GM23338 (cell line): Measurements from ENCODE around the gene MED13L. TPM values are rescaled to one million over a fixed set of nuclear protein-coding genes. Genes with fewer than 3 reads are reported as not detected.

Source experiments
- ATAC-seq: fragments of 200-7000 bp; cut with Tn5 transposase; 3 replicates; pipeline ENCODE4 v1.9.1; 2020
- DNase-seq: peaks from one replicate; pipeline ENCODE4 v3.0.0-alpha.2; 2015; ENCODE audit warnings: low spot score
- H2AFZ ChIP-seq: fragments of 200-600 bp; sonication (generic); 2 replicates; pipeline ENCODE4 v1.8.0; 2016; ENCODE audit warnings: antibody characterized with exemption, mild to moderate bottlenecking, moderate library complexity
- H3F3A ChIP-seq: fragments of 200-600 bp; sonication (generic); replicated peaks from 2 replicates; pipeline ENCODE4 v1.8.0; 2017; ENCODE audit warnings: antibody characterized with exemption, mixed run types, low read depth
- H3K27ac ChIP-seq: fragments of 200-600 bp; sonication (generic); 2 replicates; pipeline ENCODE4 v1.6.1; 2016; ENCODE audit warnings: low read depth
- H3K27me3 ChIP-seq: fragments of 200-600 bp; sonication (generic); 2 replicates; pipeline ENCODE4 v1.8.0; 2016; ENCODE audit warnings: mild to moderate bottlenecking, mixed run types, moderate library complexity; ENCODE audit not compliant: insufficient read depth
- H3K36me3 ChIP-seq: fragments of 200-600 bp; sonication (generic); 2 replicates; pipeline ENCODE4 v1.8.0; 2016; ENCODE audit warnings: mild to moderate bottlenecking; ENCODE audit not compliant: insufficient read depth
- H3K4me1 ChIP-seq: fragments of 200-600 bp; sonication (generic); 2 replicates; pipeline ENCODE4 v1.8.0; 2016; ENCODE audit warnings: mild to moderate bottlenecking, moderate library complexity; ENCODE audit not compliant: insufficient read depth
- H3K4me2 ChIP-seq: fragments of 200-600 bp; sonication (generic); 2 replicates; pipeline ENCODE4 v1.7.1; 2017; ENCODE audit warnings: mixed run types
- H3K4me3 ChIP-seq: fragments of 200-600 bp; sonication (generic); 2 replicates; pipeline ENCODE4 v1.6.1; 2016; ENCODE audit warnings: mixed run types
- H3K79me2 ChIP-seq: fragments of 200-600 bp; sonication (generic); replicated peaks from 2 replicates; pipeline ENCODE4 v1.8.0; 2017; ENCODE audit warnings: mild to moderate bottlenecking; ENCODE audit not compliant: insufficient read depth
- H3K9me2 ChIP-seq: fragments of 200-600 bp; sonication (generic); 2 replicates; pipeline ENCODE4 v1.8.0; 2017; ENCODE audit not compliant: insufficient read depth
- H4K20me1 ChIP-seq: fragments of 200-600 bp; sonication (generic); replicated peaks from 2 replicates; pipeline ENCODE4 v1.8.0; 2017; ENCODE audit warnings: mild to moderate bottlenecking; ENCODE audit not compliant: insufficient read depth
- H3K27ac Mint-ChIP-seq: 2 replicates; pipeline ENCODE4 v1.8.0; 2020; ENCODE audit warnings: inconsistent platforms, mild to moderate bottlenecking, moderate library complexity, mixed read lengths
- H3K27me3 Mint-ChIP-seq: 3 replicates; pipeline ENCODE4 v1.8.0; 2022; ENCODE audit warnings: low read depth, mild to moderate bottlenecking, moderate library complexity, mixed read lengths, inconsistent platforms; ENCODE audit not compliant: insufficient read depth, poor library complexity
- H3K36me3 Mint-ChIP-seq: 3 replicates; pipeline ENCODE4 v1.8.0; 2021; ENCODE audit warnings: low read depth, mild to moderate bottlenecking, inconsistent platforms, moderate library complexity, mixed read lengths
- H3K4me1 Mint-ChIP-seq: 3 replicates; pipeline ENCODE4 v1.8.0; 2020; ENCODE audit warnings: mild to moderate bottlenecking, inconsistent platforms, mixed read lengths
- H3K4me3 Mint-ChIP-seq: 3 replicates; pipeline ENCODE4 v1.8.0; 2021; ENCODE audit warnings: moderate library complexity, mild to moderate bottlenecking, inconsistent platforms, mixed read lengths
- H3K9me3 Mint-ChIP-seq: 3 replicates; pipeline ENCODE4 v1.8.0; 2020; ENCODE audit warnings: moderate library complexity, mild to moderate bottlenecking, inconsistent platforms, mixed read lengths
- EZH2phosphoT487 ChIP-seq: fragments of 200-600 bp; sonication (generic); IDR thresholded peaks from one replicate; pipeline ENCODE4 v1.8.1; 2018; ENCODE audit warnings: antibody characterized with exemption; ENCODE audit not compliant: unreplicated experiment
- JUNB ChIP-seq: IDR thresholded peaks from one replicate; pipeline ENCODE4 v1.6.1; 2016; ENCODE audit warnings: antibody characterized with exemption; ENCODE audit not compliant: unreplicated experiment
- polyA plus RNA-seq: library from polyadenylated mRNA; unstranded; fragments of >200 nt; fragmentation: Nextera tagmentation; extraction: Ambion mirVana; gene quantifications from 2 replicates; pipeline ENCODE4 v1.2.1, GENCODE V29; 2016
- total RNA-seq: library from RNA; depleted of rRNA; stranded (reverse); fragments of >200 nt; shearing (Covaris generic); gene quantifications from 2 replicates; pipeline ENCODE4 v1.2.3, GENCODE V29; 2014
- TF ChIP-seq, protein P1 (sequence below): fragments of 250-450 bp; sonication (Bioruptor Pico); IDR thresholded peaks from 2 replicates; pipeline ENCODE4 v1.5.0; 2020; ENCODE audit warnings: mild to moderate bottlenecking, moderate library complexity
- TF ChIP-seq, protein P2 (sequence below), 2 experiments: fragments of 200-600 bp in 1 of 2; sonication (generic) in 1 of 2; conservative IDR thresholded peaks; 2 replicates each; pipeline versions ENCODE4 v1.5.1 to v1.6.1; 2016 to 2017; ENCODE audit warnings: antibody characterized with exemption in 2 of 2, low read depth in 2 of 2, mild to moderate bottlenecking in 2 of 2, moderate library complexity in 1 of 2

Gene MED13L
- total and polyA plus RNA-seq, 2 experiments from 2014 or later: 20.9 to 73.6 TPM

DNA sequence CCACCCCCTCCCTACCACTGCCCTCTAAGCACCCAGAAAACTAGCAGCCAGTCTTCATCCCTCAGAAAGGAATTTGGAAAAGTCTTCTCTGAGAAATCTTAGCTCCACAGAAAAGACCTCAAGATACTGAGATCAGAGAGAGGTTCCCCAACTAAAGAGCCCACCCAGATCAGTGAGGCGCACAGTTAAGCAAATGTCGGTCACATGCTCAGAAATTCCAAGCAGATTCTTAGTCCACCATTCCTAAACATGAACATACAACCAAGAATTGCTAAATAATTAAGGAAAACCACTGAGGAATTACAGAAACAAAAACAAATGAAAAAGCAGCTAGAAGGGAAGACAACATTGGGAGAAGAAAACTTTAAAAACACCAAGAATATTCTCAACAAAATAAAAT, 32.3 kb downstream of the MED13L start (continued):
- TF ChIP-seq, protein P1, sequence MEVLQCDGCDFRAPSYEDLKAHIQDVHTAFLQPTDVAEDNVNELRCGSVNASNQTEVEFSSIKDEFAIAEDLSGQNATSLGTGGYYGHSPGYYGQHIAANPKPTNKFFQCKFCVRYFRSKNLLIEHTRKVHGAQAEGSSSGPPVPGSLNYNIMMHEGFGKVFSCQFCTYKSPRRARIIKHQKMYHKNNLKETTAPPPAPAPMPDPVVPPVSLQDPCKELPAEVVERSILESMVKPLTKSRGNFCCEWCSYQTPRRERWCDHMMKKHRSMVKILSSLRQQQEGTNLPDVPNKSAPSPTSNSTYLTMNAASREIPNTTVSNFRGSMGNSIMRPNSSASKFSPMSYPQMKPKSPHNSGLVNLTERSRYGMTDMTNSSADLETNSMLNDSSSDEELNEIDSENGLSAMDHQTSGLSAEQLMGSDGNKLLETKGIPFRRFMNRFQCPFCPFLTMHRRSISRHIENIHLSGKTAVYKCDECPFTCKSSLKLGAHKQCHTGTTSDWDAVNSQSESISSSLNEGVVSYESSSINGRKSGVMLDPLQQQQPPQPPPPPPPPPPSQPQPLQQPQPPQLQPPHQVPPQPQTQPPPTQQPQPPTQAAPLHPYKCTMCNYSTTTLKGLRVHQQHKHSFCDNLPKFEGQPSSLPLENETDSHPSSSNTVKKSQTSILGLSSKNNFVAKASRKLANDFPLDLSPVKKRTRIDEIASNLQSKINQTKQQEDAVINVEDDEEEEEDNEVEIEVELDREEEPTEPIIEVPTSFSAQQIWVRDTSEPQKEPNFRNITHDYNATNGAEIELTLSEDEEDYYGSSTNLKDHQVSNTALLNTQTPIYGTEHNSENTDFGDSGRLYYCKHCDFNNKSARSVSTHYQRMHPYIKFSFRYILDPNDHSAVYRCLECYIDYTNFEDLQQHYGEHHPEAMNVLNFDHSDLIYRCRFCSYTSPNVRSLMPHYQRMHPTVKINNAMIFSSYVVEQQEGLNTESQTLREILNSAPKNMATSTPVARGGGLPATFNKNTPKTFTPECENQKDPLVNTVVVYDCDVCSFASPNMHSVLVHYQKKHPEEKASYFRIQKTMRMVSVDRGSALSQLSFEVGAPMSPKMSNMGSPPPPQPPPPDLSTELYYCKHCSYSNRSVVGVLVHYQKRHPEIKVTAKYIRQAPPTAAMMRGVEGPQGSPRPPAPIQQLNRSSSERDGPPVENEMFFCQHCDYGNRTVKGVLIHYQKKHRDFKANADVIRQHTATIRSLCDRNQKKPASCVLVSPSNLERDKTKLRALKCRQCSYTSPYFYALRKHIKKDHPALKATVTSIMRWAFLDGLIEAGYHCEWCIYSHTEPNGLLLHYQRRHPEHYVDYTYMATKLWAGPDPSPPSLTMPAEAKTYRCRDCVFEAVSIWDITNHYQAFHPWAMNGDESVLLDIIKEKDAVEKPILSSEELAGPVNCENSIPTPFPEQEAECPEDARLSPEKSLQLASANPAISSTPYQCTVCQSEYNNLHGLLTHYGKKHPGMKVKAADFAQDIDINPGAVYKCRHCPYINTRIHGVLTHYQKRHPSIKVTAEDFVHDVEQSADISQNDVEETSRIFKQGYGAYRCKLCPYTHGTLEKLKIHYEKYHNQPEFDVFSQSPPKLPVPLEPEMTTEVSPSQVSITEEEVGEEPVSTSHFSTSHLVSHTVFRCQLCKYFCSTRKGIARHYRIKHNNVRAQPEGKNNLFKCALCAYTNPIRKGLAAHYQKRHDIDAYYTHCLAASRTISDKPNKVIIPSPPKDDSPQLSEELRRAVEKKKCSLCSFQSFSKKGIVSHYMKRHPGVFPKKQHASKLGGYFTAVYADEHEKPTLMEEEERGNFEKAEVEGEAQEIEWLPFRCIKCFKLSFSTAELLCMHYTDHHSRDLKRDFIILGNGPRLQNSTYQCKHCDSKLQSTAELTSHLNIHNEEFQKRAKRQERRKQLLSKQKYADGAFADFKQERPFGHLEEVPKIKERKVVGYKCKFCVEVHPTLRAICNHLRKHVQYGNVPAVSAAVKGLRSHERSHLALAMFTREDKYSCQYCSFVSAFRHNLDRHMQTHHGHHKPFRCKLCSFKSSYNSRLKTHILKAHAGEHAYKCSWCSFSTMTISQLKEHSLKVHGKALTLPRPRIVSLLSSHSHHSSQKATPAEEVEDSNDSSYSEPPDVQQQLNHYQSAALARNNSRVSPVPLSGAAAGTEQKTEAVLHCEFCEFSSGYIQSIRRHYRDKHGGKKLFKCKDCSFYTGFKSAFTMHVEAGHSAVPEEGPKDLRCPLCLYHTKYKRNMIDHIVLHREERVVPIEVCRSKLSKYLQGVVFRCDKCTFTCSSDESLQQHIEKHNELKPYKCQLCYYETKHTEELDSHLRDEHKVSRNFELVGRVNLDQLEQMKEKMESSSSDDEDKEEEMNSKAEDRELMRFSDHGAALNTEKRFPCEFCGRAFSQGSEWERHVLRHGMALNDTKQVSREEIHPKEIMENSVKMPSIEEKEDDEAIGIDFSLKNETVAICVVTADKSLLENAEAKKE: no peak
- TF ChIP-seq, protein P2, sequence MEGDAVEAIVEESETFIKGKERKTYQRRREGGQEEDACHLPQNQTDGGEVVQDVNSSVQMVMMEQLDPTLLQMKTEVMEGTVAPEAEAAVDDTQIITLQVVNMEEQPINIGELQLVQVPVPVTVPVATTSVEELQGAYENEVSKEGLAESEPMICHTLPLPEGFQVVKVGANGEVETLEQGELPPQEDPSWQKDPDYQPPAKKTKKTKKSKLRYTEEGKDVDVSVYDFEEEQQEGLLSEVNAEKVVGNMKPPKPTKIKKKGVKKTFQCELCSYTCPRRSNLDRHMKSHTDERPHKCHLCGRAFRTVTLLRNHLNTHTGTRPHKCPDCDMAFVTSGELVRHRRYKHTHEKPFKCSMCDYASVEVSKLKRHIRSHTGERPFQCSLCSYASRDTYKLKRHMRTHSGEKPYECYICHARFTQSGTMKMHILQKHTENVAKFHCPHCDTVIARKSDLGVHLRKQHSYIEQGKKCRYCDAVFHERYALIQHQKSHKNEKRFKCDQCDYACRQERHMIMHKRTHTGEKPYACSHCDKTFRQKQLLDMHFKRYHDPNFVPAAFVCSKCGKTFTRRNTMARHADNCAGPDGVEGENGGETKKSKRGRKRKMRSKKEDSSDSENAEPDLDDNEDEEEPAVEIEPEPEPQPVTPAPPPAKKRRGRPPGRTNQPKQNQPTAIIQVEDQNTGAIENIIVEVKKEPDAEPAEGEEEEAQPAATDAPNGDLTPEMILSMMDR (conservative IDR thresholded peaks at IDR 0.05; ENCODE audit: low read depth in 2 of 2): no peak
- no peak for TF ChIP-seq EZH2phosphoT487

DNA sequence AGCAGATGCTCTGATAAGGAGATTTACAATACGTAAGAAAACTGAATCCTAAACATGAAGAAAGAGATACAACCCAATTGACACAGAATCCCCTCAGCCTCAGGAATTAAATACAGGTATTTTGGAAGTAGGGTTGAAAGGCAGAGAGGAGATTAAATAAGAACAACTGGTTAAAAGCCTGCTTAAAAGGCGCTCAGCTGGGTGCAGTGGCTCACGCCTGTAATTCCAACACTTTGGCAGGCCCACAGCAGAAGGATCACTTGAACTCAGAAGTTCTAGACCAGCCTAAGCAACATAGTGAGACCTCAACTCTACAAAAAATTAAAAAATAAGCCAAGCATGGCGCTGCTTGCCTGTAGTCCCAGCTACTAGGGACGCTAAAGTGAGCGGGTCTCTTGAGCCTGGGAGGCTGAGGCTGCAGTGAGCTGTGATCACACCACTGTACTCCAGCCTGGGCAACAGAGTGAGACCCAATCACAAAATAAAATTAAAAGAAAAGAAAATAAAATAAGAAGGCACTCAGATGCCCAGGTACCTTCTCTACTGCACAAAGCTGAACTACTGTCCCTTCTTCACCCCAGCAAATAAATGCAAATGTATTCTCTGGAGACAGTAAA, 32.9 kb downstream of the MED13L start:
- Histone ChIP-seq H3K27me3 (no peaks in the 10 kb centered on the region), H3K4me1 (peaks cover 51% of the 10 kb centered on the region), H3K4me3 (no peak overlapping the region), H3K4me2 (peak overlapping the region; percentile 3; the same call in 1 of the 2 replicates), H3F3A (no peaks in the 10 kb centered on the region), H3K9me2 (no peaks in the 10 kb centered on the region), H3K36me3 (no peaks in the 10 kb centered on the region), H3K27ac (peak overlapping the region; percentile 43), H3K79me2 (peaks cover 97% of the 10 kb centered on the region), H4K20me1 (peaks cover 28% of the 10 kb centered on the region), H2AFZ (no peak overlapping the region)
- Mint-ChIP-seq H3K4me1 (peaks cover 61% of the 10 kb centered on the region), H3K36me3 (peaks cover 4% of the 10 kb centered on the region; the same call in 2 of the 3 replicates), H3K9me3 (peaks cover 3% of the 10 kb centered on the region; the same call in 2 of the 3 replicates), H3K27ac (peak overlapping the region; percentile 38), H3K27me3 (peaks cover 4% of the 10 kb centered on the region), H3K4me3 (no peak overlapping the region)
- DNase-seq (peak; percentile 57), ATAC-seq (peak; percentile 80)
- TF ChIP-seq, protein P2 (conservative IDR thresholded peaks at IDR 0.05; ENCODE audit: low read depth in 2 of 2): no peak
- no peak for TF ChIP-seq JUNB
